A549 (cell line): ENCODE measurements around the gene PTOV1. TPM values are rescaled to one million over a fixed set of nuclear protein-coding genes. Genes with fewer than 3 reads are reported as not detected.

Source experiments
- ATAC-seq, 2 experiments: fragments of 200-7000 bp in 1 of 2; fragments of >200 bp in 1 of 2; cut with Nextera tagmentation in 1 of 2; cut with Tn5 transposase in 1 of 2; 3 replicates each; pipeline versions ENCODE4 v1.8.0 to v1.9.1; 2018 to 2020; ENCODE audit warnings: mild to moderate bottlenecking in 1 of 2, moderate library complexity in 1 of 2
- CTCF ChIA-PET: fragments of 300-600 bp; sonication (Branson Sonifier 250); formaldehyde crosslinking; extraction: SDS; loops from one replicate; lab custom pipeline; 2021; ENCODE audit warnings: antibody characterized with exemption, inconsistent platforms; lab: Yijun Ruan, JAX
- POLR2A ChIA-PET: fragments of 350-600 bp; formaldehyde crosslinking; extraction: SDS; loops from one replicate; lab custom pipeline; 2021; ENCODE audit warnings: antibody characterized with exemption, inconsistent platforms; lab: Yijun Ruan, JAX
- DNase-seq, 2 experiments: peaks; one replicate each; pipeline versions ENCODE4 v3.0.0 to v3.0.0-alpha.2; 2011 to 2016; ENCODE audit warnings: low read depth in 1 of 2, low spot score in 1 of 2
- FAIRE-seq: peaks from 2 replicates; lab custom pipeline; 2011; peaks lifted over from hg19 to GRCh38; lab: Jason Lieb, UNC
- H3K27ac ChIP-seq, 2 experiments: fragments of >200 bp; sonication (Bioruptor Twin); formaldehyde crosslinking; 3 replicates each; pipeline ENCODE4 v1.5.1; 2016 to 2017
- H3K4me1 ChIP-seq: fragments of >200 bp; sonication (Bioruptor Twin); formaldehyde crosslinking; 3 replicates; pipeline ENCODE4 v1.6.1; 2016
- H3K4me2 ChIP-seq: fragments of >200 bp; sonication (Bioruptor Twin); formaldehyde crosslinking; 3 replicates; pipeline ENCODE4 v1.6.1; 2016
- H3K4me3 ChIP-seq: fragments of >200 bp; sonication (Bioruptor Twin); formaldehyde crosslinking; 3 replicates; pipeline ENCODE4 v1.5.1; 2016
- H3K9me3 ChIP-seq: fragments of >200 bp; sonication (Bioruptor Twin); formaldehyde crosslinking; 3 replicates; pipeline ENCODE4 v1.6.1; 2016
- ATOH8 ChIP-seq: fragments of 250-450 bp; sonication (Bioruptor Pico); IDR thresholded peaks from 2 replicates; pipeline ENCODE4 v1.5.0; 2020; ENCODE audit warnings: low read depth, mild to moderate bottlenecking, moderate library complexity
- BHLHE40 ChIP-seq: IDR thresholded peaks from 2 replicates; pipeline ENCODE4 v1.6.1; 2012; ENCODE audit warnings: low read depth, low read length, inconsistent platforms
- CBX2 ChIP-seq: fragments of 200-600 bp; sonication (generic); IDR thresholded peaks from 2 replicates; pipeline ENCODE4 v1.6.1; 2016; ENCODE audit warnings: low read depth, mild to moderate bottlenecking, borderline replicate concordance
- CEBPB ChIP-seq, 2 experiments: fragments of >200 bp in 1 of 2; sonication (Bioruptor Twin) in 1 of 2; formaldehyde crosslinking in 1 of 2; IDR thresholded peaks; 2 replicates each; pipeline ENCODE4 v1.6.1; 2012 to 2016
- CHD2 ChIP-seq: fragments of 150-350 bp; IDR thresholded peaks from 2 replicates; pipeline ENCODE4 v1.6.1; 2014; ENCODE audit warnings: low read length; ENCODE audit not compliant: partially characterized antibody
- EHMT2 ChIP-seq: fragments of 200-600 bp; sonication (generic); IDR thresholded peaks from 2 replicates; pipeline ENCODE4 v1.6.1; 2016; ENCODE audit warnings: antibody characterized with exemption, low read depth, mild to moderate bottlenecking, moderate library complexity
- ELK1 ChIP-seq: fragments of 150-350 bp; IDR thresholded peaks from 2 replicates; pipeline ENCODE4 v1.6.1; 2014; ENCODE audit warnings: low read depth, mild to moderate bottlenecking, low read length
- ESRRA ChIP-seq: fragments of 150-350 bp; IDR thresholded peaks from 2 replicates; pipeline ENCODE4 v1.6.1; 2014; ENCODE audit warnings: mild to moderate bottlenecking, low read length, borderline replicate concordance
- FOSB ChIP-seq: fragments of 250-450 bp; sonication (Bioruptor Pico); IDR thresholded peaks from 2 replicates; pipeline ENCODE4 v1.5.0; 2020; ENCODE audit warnings: mild to moderate bottlenecking, moderate library complexity
- FOXS1 ChIP-seq: fragments of 250-450 bp; sonication (Bioruptor Pico); IDR thresholded peaks from 2 replicates; pipeline ENCODE4 v1.5.0; 2020; ENCODE audit warnings: mild to moderate bottlenecking, moderate library complexity
- HDAC2 ChIP-seq: fragments of 200-600 bp; sonication (generic); IDR thresholded peaks from 2 replicates; pipeline ENCODE4 v1.6.1; 2016
- HEYL ChIP-seq: fragments of 250-450 bp; sonication (Bioruptor Pico); IDR thresholded peaks from 2 replicates; pipeline ENCODE4 v1.8.0; 2021; ENCODE audit warnings: mild to moderate bottlenecking, moderate library complexity
- HOXB13 ChIP-seq: fragments of 250-450 bp; sonication (Bioruptor Pico); IDR thresholded peaks from 2 replicates; pipeline ENCODE4 v1.5.0; 2020; ENCODE audit warnings: low read depth, mild to moderate bottlenecking, moderate library complexity
- HOXB5 ChIP-seq: fragments of 250-450 bp; sonication (Bioruptor Pico); IDR thresholded peaks from 2 replicates; pipeline ENCODE4 v1.5.0; 2020; ENCODE audit warnings: mild to moderate bottlenecking, moderate library complexity
- JUN ChIP-seq, 2 experiments: fragments of >200 bp; sonication (Bioruptor Twin); formaldehyde crosslinking; IDR thresholded peaks; 2 replicates in 1 of 2; 3 replicates in 1 of 2; pipeline ENCODE4 v1.6.1; 2016 to 2017
- KDM1A ChIP-seq: fragments of 200-600 bp; sonication (generic); IDR thresholded peaks from 2 replicates; pipeline ENCODE4 v1.6.1; 2016; ENCODE audit warnings: low read depth, mild to moderate bottlenecking
- MAFK ChIP-seq: fragments of 450-650 bp; IDR thresholded peaks from 2 replicates; pipeline ENCODE4 v1.6.1; 2014; ENCODE audit not compliant: partially characterized antibody
- MAZ ChIP-seq: fragments of 150-350 bp; IDR thresholded peaks from 2 replicates; pipeline ENCODE4 v1.6.1; 2014; ENCODE audit warnings: antibody characterized with exemption, low read depth, low read length, borderline replicate concordance
- MYC ChIP-seq: IDR thresholded peaks from 2 replicates; pipeline ENCODE4 v1.6.1; 2012; ENCODE audit warnings: mild to moderate bottlenecking, inconsistent platforms, low read length, improper control_type of control experiment, borderline replicate concordance
- NR3C1 ChIP-seq: fragments of >200 bp; sonication (Bioruptor Twin); formaldehyde crosslinking; IDR thresholded peaks from 3 replicates; pipeline ENCODE4 v1.6.1; 2017
- PBX3 ChIP-seq: IDR thresholded peaks from 2 replicates; pipeline ENCODE4 v1.6.1; 2012
- POLR2A ChIP-seq: IDR thresholded peaks from 2 replicates; pipeline ENCODE4 v1.6.1; 2012; ENCODE audit warnings: mild to moderate bottlenecking, low read length
- POLR2AphosphoS2 ChIP-seq: conservative IDR thresholded peaks from 2 replicates; pipeline ENCODE4 v1.6.1; 2012; ENCODE audit warnings: low read length, improper control_type of control experiment, inconsistent platforms
- REST ChIP-seq: fragments of 200-600 bp; sonication (generic); IDR thresholded peaks from 2 replicates; pipeline ENCODE4 v1.6.1; 2016; ENCODE audit warnings: antibody characterized with exemption, mild to moderate bottlenecking, moderate library complexity
- RFX5 ChIP-seq: fragments of 450-650 bp; IDR thresholded peaks from 2 replicates; pipeline ENCODE4 v1.7.1; 2014; ENCODE audit warnings: antibody characterized with exemption, mild to moderate bottlenecking, moderate library complexity
- SREBF2 ChIP-seq: fragments of 450-650 bp; IDR thresholded peaks from 2 replicates; pipeline ENCODE4 v1.6.1; 2014; ENCODE audit warnings: mild to moderate bottlenecking, moderate library complexity
- TFCP2L1 ChIP-seq: fragments of 250-450 bp; sonication (Bioruptor Pico); IDR thresholded peaks from 2 replicates; pipeline ENCODE4 v1.5.0; 2021; ENCODE audit warnings: mild to moderate bottlenecking
- ZC3H11A ChIP-seq: fragments of 450-650 bp; IDR thresholded peaks from 2 replicates; pipeline ENCODE4 v1.6.1; 2014; ENCODE audit warnings: antibody characterized with exemption, mild to moderate bottlenecking
- ZFP36 ChIP-seq: fragments of 450-650 bp; IDR thresholded peaks from 2 replicates; pipeline ENCODE4 v1.6.1; 2014; ENCODE audit warnings: borderline replicate concordance; ENCODE audit not compliant: partially characterized antibody
- ZSCAN20 ChIP-seq: fragments of 250-450 bp; sonication (Bioruptor Pico); IDR thresholded peaks from 2 replicates; pipeline ENCODE4 v1.8.0; 2022; ENCODE audit warnings: mild to moderate bottlenecking, moderate library complexity
- WGBS: methylation state at CpG from one replicate; pipeline ENCODE4 v1.1.6; 2017; ENCODE audit errors: missing lambda C conversion rate; 5-methylcytosine and 5-hydroxymethylcytosine counted together
- polyA plus RNA-seq, 4 experiments: library from polyadenylated mRNA; depleted of rRNA in 3 of 4; stranded (reverse); fragments of >200 nt; fragmentation: RNase III in 1 of 4; extraction: RNeasy Plus Mini Kit Qiagen cat#74134 plus additional on column Dnase treatment in 1 of 4; gene quantifications; 2 replicates in 3 of 4; 3 replicates in 1 of 4; pipeline ENCODE4 v1.2.3, GENCODE V29; 2011 to 2017

PTOV1 gene
- polyA plus RNA-seq, 2 of the 4 experiments (the other 2 are of a cell fraction), result 27.7 to 147 TPM

- WGBS, result 90% methylated on average over 11 of the region's 11 CpGs
- Histone ChIP-seq H3K4me1 (no peaks in the 10 kb centered on the region), H3K27ac (no peak overlapping the region), H3K4me2 (no peak overlapping the region), H3K9me3 (no peaks in the 10 kb centered on the region), H3K4me3 (no peak overlapping the region)
- TF ChIP-seq HOXB5 (CRISPR knock-in tag) (no peak), POLR2A (no peak), POLR2AphosphoS2 (no peak)
- ChIA-PET POLR2A (no interaction called here), CTCF (interaction anchor here (0.7 kb wide), 1 partner anchor 10 kb away, joined by 3 read pairs; no protein-coding TSS in a partner anchor)
- no peak for FAIRE-seq
- no peak for ATAC-seq
- no peak for DNase-seq
These were observed 11.2 kb upstream of the PTOV1 start for GRCh38 chr19:49839713-49840112.

- ATAC-seq, result no peak
- Histone ChIP-seq H3K4me1 (no peaks in the 10 kb centered on the region), H3K4me3 (no peak overlapping the region), H3K4me2 (no peak overlapping the region), H3K9me3 (no peaks in the 10 kb centered on the region), H3K27ac (no peak overlapping the region)
- DNase-seq, result no peak
- no peak for TF ChIP-seq FOXS1 (CRISPR knock-in tag)
- no peak for TF ChIP-seq TFCP2L1 (CRISPR knock-in tag)
- TF ChIP-seq ZSCAN20 (CRISPR knock-in tag), result no peak
- TF ChIP-seq HOXB5 (CRISPR knock-in tag), result no peak
- no peak for TF ChIP-seq ZFP36
- no peak for TF ChIP-seq ZC3H11A
- no peak for TF ChIP-seq CBX2
- no peak for TF ChIP-seq RFX5
- TF ChIP-seq CHD2, result no peak
- TF ChIP-seq CEBPB (IDR thresholded peaks at IDR 0.05), result no peak
- TF ChIP-seq BHLHE40, result no peak
- no peak for TF ChIP-seq REST
- no peak for TF ChIP-seq HOXB13 (CRISPR knock-in tag)
- no peak for TF ChIP-seq FOSB (CRISPR knock-in tag)
- no peak for TF ChIP-seq MAFK
- no peak for FAIRE-seq
- POLR2A ChIA-PET, result no interaction called here
- 90% methylated on average over 11 of the region's 11 CpGs for WGBS
- CTCF ChIA-PET, result no interaction called here
These were observed 10.6 kb upstream of the PTOV1 start for GRCh38 chr19:49840321-49840720.

- DNase-seq (no peak), FAIRE-seq (no peak), ATAC-seq (no peak)
- Histone ChIP-seq H3K4me2 (no peak overlapping the region), H3K27ac (no peak overlapping the region), H3K9me3 (no peaks in the 10 kb centered on the region), H3K4me3 (no peak overlapping the region), H3K4me1 (no peaks in the 10 kb centered on the region)
- POLR2A ChIA-PET, result no interaction called here
- CTCF ChIA-PET, result interaction anchor here (0.7 kb wide), 1 partner anchor 141 kb away, joined by 3 read pairs; no protein-coding TSS in a partner anchor
- 92% methylated on average over 17 of the region's 17 CpGs for WGBS
- TF ChIP-seq ZSCAN20 (CRISPR knock-in tag) (no peak), MAZ (no peak), ESRRA (no peak), MYC (no peak), KDM1A (no peak), SREBF2 (no peak), TFCP2L1 (CRISPR knock-in tag) (no peak), ZFP36 (no peak), CBX2 (no peak), PBX3 (no peak), JUN (IDR thresholded peaks at IDR 0.05) (no peak), ATOH8 (CRISPR knock-in tag) (no peak), NR3C1 (no peak), POLR2A (no peak), ELK1 (no peak), HEYL (CRISPR knock-in tag) (no peak), HDAC2 (no peak), EHMT2 (no peak)
These were observed 10.2 kb upstream of the PTOV1 start for GRCh38 chr19:49840736-49841249.
